SK-N-SH (cell line): ENCODE measurements around the gene CDH23. TPM values are rescaled to one million over a fixed set of nuclear protein-coding genes. Genes with fewer than 3 reads are reported as not detected.

Source experiments
- CTCF ChIA-PET: fragments of 300-600, 350-600 bp; formaldehyde crosslinking; extraction: SDS; loops from one replicate; lab custom pipeline; 2021; lab: Yijun Ruan, JAX
- POLR2A ChIA-PET: fragments of 350-600 bp; sonication (Branson Sonifier 250); formaldehyde crosslinking; extraction: SDS; loops from one replicate; lab custom pipeline; 2020; ENCODE audit warnings: antibody characterized with exemption, inconsistent platforms; lab: Yijun Ruan, JAX
- DNase-seq: peaks from one replicate; pipeline ENCODE4 v3.0.0; 2012
- H2AFZ ChIP-seq: fragments of 200-600 bp; sonication (generic); 2 replicates; pipeline ENCODE4 v1.8.1; 2016; ENCODE audit warnings: antibody characterized with exemption, mild to moderate bottlenecking, low read depth
- H3F3A ChIP-seq: fragments of 200-600 bp; sonication (generic); replicated peaks from 2 replicates; pipeline ENCODE3; 2016; ENCODE audit warnings: antibody characterized with exemption, mild to moderate bottlenecking; ENCODE audit not compliant: insufficient read depth
- H3K27ac ChIP-seq, 2 experiments: fragments of 200-500 bp in 1 of 2; fragments of 200-600 bp in 1 of 2; sonication (Bioruptor generic) in 1 of 2; sonication (generic), shearing (Covaris generic) in 1 of 2; 2 replicates each; pipeline versions ENCODE4 v1.5.1 to v1.6.1; 2014 to 2016; ENCODE audit warnings: low read depth in 2 of 2, inconsistent platforms in 1 of 2, low read length in 1 of 2, mild to moderate bottlenecking in 1 of 2, mixed read lengths in 1 of 2
- H3K27me3 ChIP-seq: fragments of 200-600 bp; sonication (generic), shearing (Covaris generic); 2 replicates; pipeline ENCODE4 v1.6.1; 2016; ENCODE audit warnings: mixed run types; ENCODE audit not compliant: insufficient read depth
- H3K36me3 ChIP-seq, 2 experiments: fragments of 200-500 bp in 1 of 2; fragments of 200-600 bp in 1 of 2; sonication (Bioruptor generic) in 1 of 2; sonication (generic) in 1 of 2; replicated peaks in 1 of 2; 2 replicates each; pipeline versions ENCODE3 to v1.5.1; 2014 to 2016; ENCODE audit warnings: low read length in 1 of 2, mild to moderate bottlenecking in 1 of 2; ENCODE audit not compliant: insufficient read depth in 2 of 2, control insufficient read depth in 1 of 2
- H3K4me1 ChIP-seq, 2 experiments: fragments of 200-500 bp in 1 of 2; fragments of 200-600 bp in 1 of 2; sonication (Bioruptor generic) in 1 of 2; sonication (generic), shearing (Covaris generic) in 1 of 2; 2 replicates each; pipeline versions ENCODE4 v1.5.1 to v1.6.1; 2014 to 2016; ENCODE audit warnings: low read depth in 1 of 2, low read length in 1 of 2, mixed run types in 1 of 2; ENCODE audit not compliant: insufficient read depth in 2 of 2, control insufficient read depth in 1 of 2
- H3K4me2 ChIP-seq: fragments of 200-600 bp; sonication (generic), shearing (Covaris generic); 2 replicates; pipeline ENCODE4 v1.6.1; 2017; ENCODE audit warnings: mixed run types
- H3K4me3 ChIP-seq, 2 experiments: fragments of 200-500 bp in 1 of 2; fragments of 200-600 bp in 1 of 2; sonication (Bioruptor generic) in 1 of 2; sonication (generic), shearing (Covaris generic) in 1 of 2; 2 replicates each; pipeline versions ENCODE4 v1.5.1 to v1.8.1; 2014 to 2016; ENCODE audit warnings: low read depth in 2 of 2, inconsistent platforms in 1 of 2, low read length in 1 of 2, mild to moderate bottlenecking in 1 of 2, mixed read lengths in 1 of 2, moderate library complexity in 1 of 2
- H3K79me2 ChIP-seq: fragments of 200-600 bp; sonication (generic); 2 replicates; pipeline ENCODE4 v1.8.1; 2017; ENCODE audit warnings: mild to moderate bottlenecking; ENCODE audit not compliant: insufficient read depth
- H3K9ac ChIP-seq: fragments of 200-600 bp; sonication (generic); 2 replicates; pipeline ENCODE4 v1.6.1; 2017; ENCODE audit warnings: mixed run types
- H3K9me2 ChIP-seq: fragments of 200-600 bp; sonication (generic); 2 replicates; pipeline ENCODE4 v1.6.1; 2017; ENCODE audit warnings: mixed run types
- H3K9me3 ChIP-seq: fragments of 200-600 bp; sonication (generic); 2 replicates; pipeline ENCODE4 v1.6.1; 2017; ENCODE audit warnings: mixed run types, mild to moderate bottlenecking, moderate library complexity
- H4K20me1 ChIP-seq: fragments of 200-600 bp; sonication (generic); 2 replicates; pipeline ENCODE4 v1.6.1; 2017; ENCODE audit warnings: mild to moderate bottlenecking, mixed run types; ENCODE audit not compliant: insufficient read depth
- FOSL2 ChIP-seq: IDR thresholded peaks from 2 replicates; pipeline ENCODE4 v1.4.0; 2012; ENCODE audit warnings: low read depth, mild to moderate bottlenecking, moderate library complexity, borderline replicate concordance
- REST ChIP-seq: IDR thresholded peaks from 2 replicates; pipeline ENCODE4 v1.6.1; 2012; ENCODE audit warnings: mild to moderate bottlenecking, low read depth, low read length, moderate library complexity
- RFX5 ChIP-seq: IDR thresholded peaks from 2 replicates; pipeline ENCODE4 v1.6.1; 2012; ENCODE audit warnings: mild to moderate bottlenecking, improper control_type of control experiment, low read length
- SIN3A ChIP-seq: IDR thresholded peaks from 2 replicates; pipeline ENCODE4 v1.6.1; 2012; ENCODE audit warnings: low read depth, mild to moderate bottlenecking, low read length, moderate library complexity, borderline replicate concordance
- TAF1 ChIP-seq: IDR thresholded peaks from 2 replicates; pipeline ENCODE4 v1.6.1; 2012; ENCODE audit warnings: low read depth, mild to moderate bottlenecking, low read length, moderate library complexity, borderline replicate concordance
- WGBS: methylation state at CpG from one replicate; pipeline ENCODE4 v1.1.6; 2017; ENCODE audit warnings: low lambda C conversion rate; 5-methylcytosine and 5-hydroxymethylcytosine counted together
- polyA plus RNA-seq, 3 experiments: library from polyadenylated mRNA; depleted of rRNA; stranded (reverse); fragments of >200 nt; gene quantifications; 2 replicates each; pipeline ENCODE4 v1.2.3, GENCODE V29; 2012
- TF ChIP-seq, protein P1 (sequence below): fragments of 200-600 bp; sonication (generic); IDR thresholded peaks from 2 replicates; pipeline ENCODE4 v1.6.1; 2017; ENCODE audit warnings: antibody characterized with exemption, mild to moderate bottlenecking, moderate library complexity
- TF ChIP-seq, protein P2 (sequence below): fragments of 150-350 bp; IDR thresholded peaks from 2 replicates; pipeline ENCODE4 v1.6.1; 2016; ENCODE audit warnings: mild to moderate bottlenecking, low read depth, low read length

CDH23 gene
- polyA plus RNA-seq, 1 of the 3 experiments (the other 2 are of a cell fraction): 0.03 TPM

DNA sequence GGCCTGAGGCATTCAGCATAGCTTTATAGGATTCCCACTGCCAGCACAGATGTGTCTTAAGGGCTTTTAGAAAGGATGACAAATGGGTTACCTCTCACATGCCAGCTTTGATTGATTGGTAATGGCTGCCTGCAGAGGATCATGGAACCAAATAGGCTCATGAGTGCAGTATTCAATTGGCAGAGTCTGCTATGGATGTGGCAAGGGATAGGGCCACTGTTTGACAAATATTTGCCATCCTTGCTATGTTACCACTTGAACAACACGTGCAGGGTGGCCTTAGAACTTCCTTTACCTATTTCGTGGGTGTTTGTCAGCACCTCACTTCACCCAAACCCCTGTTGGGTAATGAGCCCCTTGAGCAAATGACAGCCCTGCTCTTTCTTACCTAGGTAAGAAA, 183.7 kb downstream of the CDH23 start (continued):
- TF ChIP-seq, protein P1, sequence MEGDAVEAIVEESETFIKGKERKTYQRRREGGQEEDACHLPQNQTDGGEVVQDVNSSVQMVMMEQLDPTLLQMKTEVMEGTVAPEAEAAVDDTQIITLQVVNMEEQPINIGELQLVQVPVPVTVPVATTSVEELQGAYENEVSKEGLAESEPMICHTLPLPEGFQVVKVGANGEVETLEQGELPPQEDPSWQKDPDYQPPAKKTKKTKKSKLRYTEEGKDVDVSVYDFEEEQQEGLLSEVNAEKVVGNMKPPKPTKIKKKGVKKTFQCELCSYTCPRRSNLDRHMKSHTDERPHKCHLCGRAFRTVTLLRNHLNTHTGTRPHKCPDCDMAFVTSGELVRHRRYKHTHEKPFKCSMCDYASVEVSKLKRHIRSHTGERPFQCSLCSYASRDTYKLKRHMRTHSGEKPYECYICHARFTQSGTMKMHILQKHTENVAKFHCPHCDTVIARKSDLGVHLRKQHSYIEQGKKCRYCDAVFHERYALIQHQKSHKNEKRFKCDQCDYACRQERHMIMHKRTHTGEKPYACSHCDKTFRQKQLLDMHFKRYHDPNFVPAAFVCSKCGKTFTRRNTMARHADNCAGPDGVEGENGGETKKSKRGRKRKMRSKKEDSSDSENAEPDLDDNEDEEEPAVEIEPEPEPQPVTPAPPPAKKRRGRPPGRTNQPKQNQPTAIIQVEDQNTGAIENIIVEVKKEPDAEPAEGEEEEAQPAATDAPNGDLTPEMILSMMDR: no peak
- TF ChIP-seq RFX5 (no peak), TAF1 (no peak)
- TF ChIP-seq, protein P2, sequence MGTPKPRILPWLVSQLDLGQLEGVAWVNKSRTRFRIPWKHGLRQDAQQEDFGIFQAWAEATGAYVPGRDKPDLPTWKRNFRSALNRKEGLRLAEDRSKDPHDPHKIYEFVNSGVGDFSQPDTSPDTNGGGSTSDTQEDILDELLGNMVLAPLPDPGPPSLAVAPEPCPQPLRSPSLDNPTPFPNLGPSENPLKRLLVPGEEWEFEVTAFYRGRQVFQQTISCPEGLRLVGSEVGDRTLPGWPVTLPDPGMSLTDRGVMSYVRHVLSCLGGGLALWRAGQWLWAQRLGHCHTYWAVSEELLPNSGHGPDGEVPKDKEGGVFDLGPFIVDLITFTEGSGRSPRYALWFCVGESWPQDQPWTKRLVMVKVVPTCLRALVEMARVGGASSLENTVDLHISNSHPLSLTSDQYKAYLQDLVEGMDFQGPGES: no peak

- no peak overlapping the region for H3K9ac ChIP-seq
- TF ChIP-seq SIN3A (no peak), REST (no peak), FOSL2 (no peak)
- TF ChIP-seq, protein P1: no peak
- ChIA-PET POLR2A (no interaction called here), CTCF (interaction anchor here (1.0 to 1.2 kb wide), 3 partner anchors 11 to 197 kb away, joined by 3 to 4 read pairs (median 3); partner anchors contain the start of gene CDH23)
- no peaks in the 10 kb centered on the region for H3F3A ChIP-seq
- no peaks in the 10 kb centered on the region for H3K9me2 ChIP-seq
- peaks cover 0 to 6% of the 10 kb centered on the region in 2 experiments; a peak in 1 of 4 replicates for H3K4me1 ChIP-seq
- H3K27me3 ChIP-seq: peaks cover 6% of the 10 kb centered on the region; the same call in 1 of the 2 replicates
- H2AFZ ChIP-seq: no peak overlapping the region
- no peaks in the 10 kb centered on the region for H3K79me2 ChIP-seq
- no peak for DNase-seq
- no peaks in the 10 kb centered on the region for H4K20me1 ChIP-seq
- WGBS: 34% methylated on average over 2 of the region's 2 CpGs
- H3K36me3 ChIP-seq: no peaks in the 10 kb centered on the region
- H3K27ac ChIP-seq: no peak overlapping the region
- H3K9me3 ChIP-seq: no peaks in the 10 kb centered on the region
- H3K4me3 ChIP-seq: no peak overlapping the region
- H3K4me2 ChIP-seq: no peak overlapping the region
These were observed 184.2 kb downstream of the CDH23 start for GRCh38 chr10:71580926-71581325.
